ENCODE results near the gene TCEANC.

TCEANC gene

DNA sequence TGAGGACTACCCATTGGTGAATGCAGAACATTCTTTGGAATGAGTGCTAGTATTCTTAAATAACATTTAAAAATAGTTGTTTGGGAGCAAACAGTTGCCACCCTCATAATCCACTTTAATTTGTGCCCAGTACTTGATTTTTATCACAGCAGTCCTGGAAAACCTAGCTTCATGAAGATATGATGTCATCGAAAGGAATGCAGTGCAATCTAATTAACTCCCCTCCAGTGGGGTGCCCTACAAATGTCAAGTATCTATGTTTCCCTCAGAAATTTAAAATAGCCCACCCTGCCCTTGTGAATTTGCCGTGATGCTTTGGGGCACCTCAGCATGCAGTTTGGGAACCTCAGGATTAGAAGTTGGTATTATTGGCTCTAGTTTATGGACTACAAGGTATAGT, 41.4 kb downstream of the TCEANC start:
- no peak for DNase-seq

DNA sequence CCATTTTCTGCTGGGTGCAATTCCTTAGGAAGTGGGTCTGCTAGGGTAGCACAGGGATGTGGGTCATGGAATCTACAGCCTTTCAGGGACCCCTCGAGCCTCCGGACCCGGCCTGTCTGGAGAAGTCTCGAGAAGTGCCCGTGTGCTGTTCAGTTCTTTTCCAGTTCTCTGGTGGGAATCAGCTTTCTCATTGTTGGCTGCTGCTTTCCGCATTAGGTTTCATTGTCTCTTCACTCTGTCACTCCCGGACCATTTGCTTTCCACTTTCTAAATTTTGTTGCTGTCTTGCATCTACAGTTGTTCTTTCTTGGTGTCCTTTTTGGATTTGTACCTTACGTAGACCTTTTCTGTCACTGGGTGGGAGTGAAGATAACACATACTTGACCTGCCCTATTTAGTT, 42.0 kb downstream of the TCEANC start:
- DNase-seq, result no peak

DNA sequence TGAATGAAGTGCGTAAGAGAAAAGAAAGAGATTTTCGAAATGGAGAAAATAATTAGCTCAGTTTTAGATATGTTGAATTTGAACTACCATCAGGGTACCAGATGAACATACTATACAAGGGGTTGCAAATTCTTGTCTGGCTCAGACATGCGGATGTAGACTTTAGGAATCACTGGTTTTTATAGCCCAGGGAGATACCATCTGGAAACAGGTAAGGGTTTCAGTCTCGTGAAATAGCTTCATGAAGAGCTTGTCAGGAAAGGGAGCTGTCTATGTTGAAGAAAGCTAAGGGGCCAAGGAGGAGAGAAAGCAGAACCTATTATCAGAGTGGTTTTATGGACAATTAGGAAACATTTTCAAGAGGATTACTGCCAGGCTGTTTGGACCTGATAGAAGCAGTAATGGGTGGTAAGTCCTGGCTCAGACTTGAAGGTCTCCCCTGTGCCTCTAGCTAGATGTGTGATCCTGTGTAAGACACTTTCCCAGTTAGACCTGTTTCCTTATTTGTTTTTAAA, 42.7 kb downstream of the TCEANC start:
- DNase-seq, result no peak

DNA sequence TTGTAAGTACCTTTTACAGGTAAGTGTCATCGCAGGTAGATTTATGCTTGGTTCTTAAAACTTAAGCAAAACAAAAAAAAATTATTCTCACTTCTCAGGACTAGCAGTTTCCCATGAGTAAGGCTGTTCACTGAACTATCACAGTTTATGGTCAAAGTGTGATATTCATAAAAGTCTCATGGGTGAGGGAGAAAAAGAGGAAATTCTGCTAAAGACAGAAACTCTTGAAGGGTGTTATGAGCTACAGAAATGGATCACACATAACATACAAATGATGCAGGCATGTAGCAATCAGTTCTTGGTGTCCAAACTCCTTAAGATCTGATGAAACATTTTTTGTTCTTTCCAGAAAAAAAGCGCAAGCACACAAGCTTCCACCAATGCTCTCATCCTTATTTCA, 44.5 kb downstream of the TCEANC start:
- peak; percentile 9 for DNase-seq

DNA sequence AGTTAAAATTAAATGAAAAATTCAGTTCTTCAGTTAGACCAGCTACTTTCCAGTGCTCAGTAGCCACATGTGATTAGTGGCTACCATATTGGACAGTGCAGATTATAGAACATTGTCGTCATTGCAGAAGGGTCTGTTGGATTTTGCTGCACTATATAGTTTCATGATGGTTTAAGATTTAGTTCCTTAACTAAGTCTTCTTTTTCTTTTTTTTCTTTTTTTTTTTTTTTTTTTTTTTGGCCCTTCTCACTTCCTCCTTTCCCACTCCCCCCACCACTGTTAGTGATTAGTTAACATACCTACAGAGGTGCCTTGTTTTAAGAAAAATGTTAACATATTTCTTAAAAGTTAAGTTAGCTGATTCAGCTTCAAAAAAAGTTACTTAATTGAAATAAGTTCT, 45.0 kb downstream of the TCEANC start:
- no peak for DNase-seq

DNA sequence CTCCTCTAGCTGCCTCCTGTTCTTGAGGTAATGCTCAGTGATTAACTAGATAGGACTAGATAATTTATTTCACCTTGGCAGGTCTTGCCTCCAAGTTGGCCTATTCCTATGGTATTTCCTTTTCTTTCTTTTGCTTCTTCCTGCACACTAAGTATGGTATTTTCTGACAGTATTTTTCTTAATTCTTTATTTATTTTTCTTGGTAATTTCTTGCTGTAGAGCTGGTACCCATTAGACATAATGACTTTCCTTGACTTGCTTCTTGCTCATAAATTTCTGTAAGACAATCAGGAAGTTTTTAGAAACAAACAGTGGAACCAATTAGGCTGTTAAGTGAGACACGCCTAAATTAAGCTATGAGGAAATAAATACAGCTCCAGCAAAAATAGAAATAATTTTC, 45.5 kb downstream of the TCEANC start:
- no peak for DNase-seq

DNA sequence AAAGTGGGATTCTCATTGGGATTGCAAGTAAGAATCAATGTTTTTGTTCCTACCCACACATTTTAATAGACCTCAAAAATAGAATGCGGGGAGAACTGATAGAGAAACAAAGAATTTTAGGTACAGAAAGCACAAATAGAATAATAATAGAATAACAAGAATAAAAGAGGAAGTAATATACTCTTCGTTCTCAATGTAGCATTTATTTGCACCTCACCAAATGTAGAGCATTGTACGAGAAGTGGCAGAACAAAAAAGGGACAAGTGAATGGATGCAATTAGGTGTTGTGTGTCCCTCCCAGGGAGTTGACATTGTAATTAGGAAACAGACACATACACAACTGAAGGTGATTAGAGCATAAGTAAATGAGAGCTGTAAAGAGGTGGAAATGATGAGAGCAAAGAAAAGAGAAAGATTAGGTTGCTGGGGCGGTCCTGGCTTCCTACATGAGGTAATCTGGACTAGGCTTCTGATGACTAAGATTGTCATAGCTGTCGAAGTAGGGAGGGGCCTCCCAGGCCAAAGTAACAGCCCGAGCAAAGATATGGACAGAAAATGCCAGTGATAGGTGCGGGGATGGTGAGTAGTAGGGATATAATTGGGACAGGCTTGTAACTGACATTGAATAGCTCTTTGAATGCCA, 46.4 kb downstream of the TCEANC start:
- DNase-seq, result no peak

DNA sequence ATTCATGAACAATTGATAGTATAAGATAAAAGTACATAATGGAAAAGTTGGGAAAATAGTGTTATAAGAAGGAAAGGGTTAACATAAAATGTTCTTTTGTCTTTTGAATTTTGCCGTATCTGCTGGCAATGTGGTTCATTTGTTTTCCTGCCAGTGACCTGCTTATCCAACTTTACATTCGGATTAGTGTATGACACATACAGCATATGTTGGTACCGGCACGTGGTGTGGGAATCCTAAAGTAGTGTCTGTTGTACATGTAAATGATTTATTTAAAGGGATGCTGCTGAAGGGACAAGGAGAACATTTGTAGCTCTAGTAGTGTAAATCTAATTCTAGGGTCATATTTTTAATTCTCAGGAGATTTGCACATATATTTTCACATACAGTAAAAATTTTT, 47.4 kb downstream of the TCEANC start:
- no peak for DNase-seq

DNA sequence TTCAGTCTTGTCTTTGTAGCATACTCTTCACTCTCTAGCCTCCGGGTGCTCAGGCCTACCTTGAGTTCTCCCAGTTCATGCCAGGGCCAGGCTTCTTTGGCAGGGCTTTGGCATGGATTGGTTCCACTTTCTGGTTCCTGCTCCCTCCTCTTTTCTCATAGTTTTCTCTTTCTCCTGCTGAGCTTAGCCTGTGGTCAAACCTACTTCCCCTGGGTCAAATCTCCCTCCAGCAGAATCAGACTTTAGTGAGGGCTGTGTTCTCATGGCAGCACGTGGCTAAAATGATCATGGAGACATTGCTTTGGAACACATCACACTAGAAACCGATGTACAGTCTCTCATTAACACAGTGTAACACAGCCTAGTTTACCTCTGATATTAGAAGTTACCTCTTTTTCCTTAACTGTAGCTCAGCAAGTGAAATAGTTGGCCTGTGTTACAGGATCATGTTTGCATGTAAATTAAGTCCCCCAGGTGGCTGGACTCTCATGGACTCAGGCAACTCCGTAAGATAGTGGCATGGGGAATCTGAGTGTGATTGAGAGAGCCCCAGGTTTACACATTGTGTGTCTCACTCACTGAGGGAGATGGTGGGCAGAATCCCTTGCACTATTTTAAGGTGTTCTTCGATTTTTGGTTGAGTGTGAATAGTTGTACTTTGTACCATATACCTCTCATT, 49.3 kb downstream of the TCEANC start:
- DNase-seq, result no peak

DNA sequence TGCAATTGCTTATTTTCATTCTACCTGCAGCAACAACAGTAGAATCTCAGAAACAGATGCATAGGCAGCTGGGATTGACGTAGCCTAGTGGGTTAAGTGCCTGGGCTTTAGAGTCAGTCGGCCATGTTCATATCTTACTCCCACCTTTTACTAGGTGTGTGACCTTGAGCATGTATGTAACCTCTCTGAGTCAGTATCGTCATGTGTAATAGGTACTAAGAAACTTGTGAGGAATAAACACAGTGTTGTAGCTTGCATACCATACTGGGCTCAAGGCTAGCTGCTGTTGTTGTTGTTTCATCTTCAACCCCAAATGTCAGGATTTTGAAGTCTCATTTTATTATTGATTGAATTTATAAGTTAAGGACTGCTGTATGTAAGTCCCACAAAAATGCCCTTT, 50.2 kb downstream of the TCEANC start:
- no peak for DNase-seq

DNA sequence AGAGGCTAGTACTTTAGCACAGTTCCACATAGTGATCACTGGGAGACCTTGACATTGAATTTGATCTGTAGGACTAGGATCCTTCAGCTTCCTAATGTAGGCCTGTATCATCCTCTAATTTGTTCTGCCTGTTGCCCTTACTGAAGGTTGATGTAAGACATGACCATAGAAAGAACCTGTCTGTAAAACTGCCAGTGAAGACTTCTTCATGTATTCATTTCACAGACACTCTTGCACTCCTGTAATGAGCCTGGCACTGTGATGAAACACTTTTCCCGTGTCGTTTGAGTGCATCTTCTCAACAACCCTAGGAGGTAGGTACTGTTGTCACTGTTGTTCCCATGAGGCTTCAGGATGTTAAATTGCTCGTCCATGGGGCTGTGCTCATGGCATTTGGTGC, 50.6 kb downstream of the TCEANC start:
- no peak for DNase-seq

DNA sequence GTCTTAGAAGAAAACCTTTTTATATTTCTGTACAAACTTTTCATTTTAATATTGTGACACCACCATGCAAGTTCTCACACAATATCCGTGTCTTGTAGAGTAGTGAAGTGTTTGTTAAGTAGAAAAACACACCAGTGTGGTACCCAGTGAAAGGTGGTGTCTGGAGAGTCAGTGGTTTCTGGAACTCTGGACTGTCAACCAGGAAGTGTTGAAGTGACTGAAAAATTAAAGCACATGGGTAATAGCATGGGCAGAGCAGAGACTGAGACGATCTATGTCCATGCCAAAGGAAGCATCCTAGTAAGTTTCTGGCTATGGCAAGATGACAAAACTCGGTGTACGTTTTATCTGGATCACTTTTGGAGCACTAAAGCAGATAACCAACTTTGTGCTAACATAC, 58.2 kb downstream of the TCEANC start:
- no peak for DNase-seq

All from SIG-M5 (cell line).